Measurements from ENCODE around the gene SPATA31A5. TPM values are rescaled to one million over a fixed set of nuclear protein-coding genes. Genes with fewer than 3 reads are reported as not detected.
"Not testable (repeated sequence)": the region's sequence is repeated elsewhere in the genome, so short reads cannot be mapped to it uniquely, and the experiment has no call there.

SPATA31A5 gene
- polyA plus RNA-seq (2012; ENCODE audit: insufficient read length, low read depth) = not detected

DNA sequence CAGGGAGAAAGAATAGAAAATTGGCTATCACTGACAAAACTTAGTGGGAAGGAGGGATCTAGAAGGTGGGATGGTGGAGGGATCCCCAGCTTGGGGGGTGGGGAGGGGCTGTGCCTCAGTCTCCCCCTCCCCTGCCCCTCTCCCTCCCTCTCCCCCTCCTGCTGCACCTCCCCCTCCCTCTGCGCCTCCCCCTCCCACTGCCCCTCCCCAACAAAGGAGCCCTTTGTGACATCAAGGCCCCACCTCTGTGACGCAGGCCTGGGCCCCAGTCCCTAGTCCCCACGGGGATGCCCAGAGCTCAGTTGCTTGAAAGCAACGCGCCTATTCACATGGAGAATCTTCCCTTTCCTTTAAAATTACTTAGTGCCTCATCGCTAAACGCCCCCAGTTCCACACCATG is at the start of gene SPATA31A5:
SPATA31A5 (plus strand) TSS at position 301 of the 400 bp plus-strand sequence; CDS start at position 330, 29 bp downstream.
- TF ChIP-seq FOXP2 (optimal IDR thresholded peaks at IDR 0.05; ENCODE audit: borderline replicate concordance, extremely low read depth, extremely low read length, insufficient read depth); SIN3A (IDR thresholded peaks at IDR 0.05; ENCODE audit: borderline replicate concordance, insufficient read depth, low read length); TAF1 (IDR thresholded peaks at IDR 0.05; ENCODE audit: borderline replicate concordance, insufficient read depth, low read length): not testable (repeated sequence)
